Lung (tissue), 12 donors: Measurements from ENCODE around the gene FER1L5. TPM values are rescaled to one million over a fixed set of nuclear protein-coding genes. Genes with fewer than 3 reads are reported as not detected.

Experiments
- ATAC-seq: fragments of 200-7000 bp; cut with Tn5 transposase; one replicate; pipeline ENCODE4 v1.9.1; 2020; ENCODE audit warnings: moderate number of reproducible peaks; ENCODE audit not compliant: insufficient read depth, low FRiP score
- DNase-seq, 3 donors: peaks; one replicate each; pipeline ENCODE4 v3.0.0-alpha.2; 2013 to 2017
- H3K27ac ChIP-seq, 2 donors: one replicate each; pipeline ENCODE4 v1.5.1; 2013; ENCODE audit warnings: mild to moderate bottlenecking in 2 of 2, moderate library complexity in 2 of 2, control low read depth in 1 of 2, inconsistent platforms in 1 of 2, low read depth in 1 of 2, low read length in 1 of 2
- H3K27me3 ChIP-seq, 3 donors: one replicate each; pipeline ENCODE4 v1.5.1; 2013; ENCODE audit warnings: low read length in 2 of 3; ENCODE audit not compliant: control insufficient read depth in 3 of 3, insufficient read depth in 3 of 3
- H3K36me3 ChIP-seq, 4 donors: one replicate each; pipeline ENCODE4 v1.5.1; 2013; ENCODE audit warnings: low read length in 4 of 4, mild to moderate bottlenecking in 1 of 4, moderate library complexity in 1 of 4; ENCODE audit not compliant: control insufficient read depth in 4 of 4, insufficient read depth in 4 of 4
- H3K4me1 ChIP-seq, 5 donors: one replicate each; pipeline ENCODE4 v1.5.1; 2013; ENCODE audit warnings: low read length in 5 of 5, mild to moderate bottlenecking in 2 of 5, moderate library complexity in 1 of 5; ENCODE audit not compliant: control insufficient read depth in 5 of 5, insufficient read depth in 5 of 5
- H3K4me3 ChIP-seq: one replicate; pipeline ENCODE4 v1.5.1; 2013; ENCODE audit warnings: mild to moderate bottlenecking, control low read depth, moderate library complexity
- H3K9ac ChIP-seq, 2 donors: one replicate each; pipeline ENCODE4 v1.5.1; 2013; ENCODE audit warnings: low read length in 2 of 2, control low read depth in 1 of 2; ENCODE audit not compliant: insufficient read depth in 1 of 2
- H3K9me3 ChIP-seq, 4 donors: one replicate each; pipeline ENCODE4 v1.5.1; 2013; ENCODE audit warnings: low read length in 3 of 4, mild to moderate bottlenecking in 1 of 4, moderate library complexity in 1 of 4; ENCODE audit not compliant: control insufficient read depth in 4 of 4, insufficient read depth in 3 of 4
- WGBS, 2 donors: extraction: QIAGEN DNeasy Blood & Tissue Kit; methylation state at CpG; one replicate each; pipeline ENCODE4 v1.1.7; 2013; 5-methylcytosine and 5-hydroxymethylcytosine counted together
- polyA plus RNA-seq, 2 donors: library from polyadenylated mRNA; stranded (reverse); fragments of 200-250 nt; gene quantifications; one replicate each; pipeline ENCODE4 v1.2.1, GENCODE V29; 2013
- total RNA-seq, 2 donors: library from RNA; depleted of rRNA in 1 of 2; stranded (reverse); fragments of >200 nt in 1 of 2; gene quantifications; one replicate each; pipeline ENCODE4 v1.2.1, GENCODE V29; 2014 to 2021
- TF ChIP-seq, protein P1 (sequence below): IDR thresholded peaks from 2 replicates; pipeline ENCODE4 v1.5.1; 2012; ENCODE audit warnings: mild to moderate bottlenecking; ENCODE audit errors: control extremely low read depth, extremely low read depth
- donor health status: control.
- donor health status: control.
- donor health status: Bipolar disorder and iron deficiency.
- donor health status: healthy.
- donor health status: DM: yes; HTN: yes; CAD: no.

The FER1L5 gene
- total and polyA plus RNA-seq, 4 donors = 0.09 to 0.77 (median 0.40) TPM

- no peak for ATAC-seq
- no peak overlapping the region for H3K27ac ChIP-seq
- 94 to 95% methylated on average over 1 of the region's 1 CpG for WGBS, 2 donors
- H3K9ac ChIP-seq = no peak overlapping the region
- H3K9me3 ChIP-seq = no peaks in the 10 kb centered on the region
- TF ChIP-seq, protein P1, sequence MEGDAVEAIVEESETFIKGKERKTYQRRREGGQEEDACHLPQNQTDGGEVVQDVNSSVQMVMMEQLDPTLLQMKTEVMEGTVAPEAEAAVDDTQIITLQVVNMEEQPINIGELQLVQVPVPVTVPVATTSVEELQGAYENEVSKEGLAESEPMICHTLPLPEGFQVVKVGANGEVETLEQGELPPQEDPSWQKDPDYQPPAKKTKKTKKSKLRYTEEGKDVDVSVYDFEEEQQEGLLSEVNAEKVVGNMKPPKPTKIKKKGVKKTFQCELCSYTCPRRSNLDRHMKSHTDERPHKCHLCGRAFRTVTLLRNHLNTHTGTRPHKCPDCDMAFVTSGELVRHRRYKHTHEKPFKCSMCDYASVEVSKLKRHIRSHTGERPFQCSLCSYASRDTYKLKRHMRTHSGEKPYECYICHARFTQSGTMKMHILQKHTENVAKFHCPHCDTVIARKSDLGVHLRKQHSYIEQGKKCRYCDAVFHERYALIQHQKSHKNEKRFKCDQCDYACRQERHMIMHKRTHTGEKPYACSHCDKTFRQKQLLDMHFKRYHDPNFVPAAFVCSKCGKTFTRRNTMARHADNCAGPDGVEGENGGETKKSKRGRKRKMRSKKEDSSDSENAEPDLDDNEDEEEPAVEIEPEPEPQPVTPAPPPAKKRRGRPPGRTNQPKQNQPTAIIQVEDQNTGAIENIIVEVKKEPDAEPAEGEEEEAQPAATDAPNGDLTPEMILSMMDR = no peak
- no peaks in the 10 kb centered on the region for H3K27me3 ChIP-seq
- peaks cover 0 to 9% (median 0%) of the 10 kb centered on the region in 5 donors for H3K4me1 ChIP-seq
- no peak for DNase-seq
- no peak overlapping the region for H3K4me3 ChIP-seq
- peaks cover 34 to 41% (median 40%) of the 10 kb centered on the region in 4 donors for H3K36me3 ChIP-seq
These were observed 26.4 kb upstream of the FER1L5 start for GRCh38 chr2:96616128-96616527.

DNA sequence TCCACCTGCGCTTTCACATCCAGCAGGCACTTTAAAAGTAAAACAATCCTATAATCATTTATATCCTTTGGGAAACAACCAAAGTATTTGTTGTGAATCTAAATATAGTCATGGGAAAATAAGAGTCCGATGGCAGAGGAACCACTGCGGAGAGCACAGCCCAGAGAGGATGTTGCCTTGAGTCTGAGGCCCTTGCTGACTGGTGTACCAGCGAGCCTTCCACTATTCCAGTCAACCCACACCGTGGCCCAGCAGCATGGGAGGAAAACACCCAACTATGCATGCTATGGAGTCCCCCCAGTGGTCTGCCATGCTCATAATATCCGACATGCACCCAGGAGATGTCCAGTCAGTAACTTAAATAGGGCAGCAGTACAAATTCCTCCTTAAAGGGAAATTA lies 26.0 kb upstream of the FER1L5 start:
- Histone ChIP-seq H3K27ac (no peak overlapping the region), H3K9ac (no peak overlapping the region)
- TF ChIP-seq, protein P1 = no peak

GRCh38 chr2:96617012-96617411 lies 25.6 kb upstream of the FER1L5 start:
- Histone ChIP-seq H3K4me1 (peaks cover 0 to 9% (median 0%) of the 10 kb centered on the region in 5 donors), H3K9ac (no peak overlapping the region), H3K9me3 (no peaks in the 10 kb centered on the region), H3K4me3 (no peak overlapping the region), H3K36me3 (peaks cover 26 to 35% (median 34%) of the 10 kb centered on the region in 4 donors), H3K27ac (peak overlapping the region in 1 of 2 donors; percentile 7), H3K27me3 (no peaks in the 10 kb centered on the region)
- ATAC-seq = no peak
- DNase-seq = no peak
- TF ChIP-seq, protein P1 = no peak
- 80 to 82% methylated on average over 4 of the region's 4 CpGs for WGBS, 2 donors

More for the DNA sequence above, 26.0 kb upstream of the FER1L5 start:
- ATAC-seq (no peak), DNase-seq (no peak)
- peaks cover 0 to 9% (median 0%) of the 10 kb centered on the region in 5 donors for H3K4me1 ChIP-seq
- H3K27me3 ChIP-seq = no peaks in the 10 kb centered on the region
- H3K36me3 ChIP-seq = peaks cover 30 to 37% (median 36%) of the 10 kb centered on the region in 4 donors
- no peak overlapping the region for H3K4me3 ChIP-seq
- WGBS, 2 donors = 85 to 86% methylated on average over 6 of the region's 6 CpGs
- no peaks in the 10 kb centered on the region for H3K9me3 ChIP-seq
